HepG2 (cell line): ENCODE data around the gene TOX2. TPM values are rescaled to one million over a fixed set of nuclear protein-coding genes. Genes with fewer than 3 reads are reported as not detected.
A peak's percentile ranks its signal among the peaks of the same experiment; 100 is the strongest.

ENCODE experiments used
- ATAC-seq: fragments of 200-7000 bp; cut with Tn5 transposase; 3 replicates; pipeline ENCODE4 v1.9.1; 2020; ENCODE audit warnings: mild to moderate bottlenecking, moderate library complexity
- BruUV-seq: library from RNA; stranded (reverse); fragments of 400-500 nt; replicated peaks from 2 replicates; lab custom pipeline; 2021; lab: Mats Ljungman, UMichigan
- CTCF ChIA-PET: fragments of 300-600 bp; formaldehyde crosslinking; extraction: SDS; loops from one replicate; lab custom pipeline; 2021; ENCODE audit warnings: low total read pairs, inconsistent platforms, low intra/inter-chr PET ratio; lab: Yijun Ruan, JAX
- POLR2A ChIA-PET: fragments of 350-600 bp; sonication (Branson Sonifier 250); formaldehyde crosslinking; loops from one replicate; lab custom pipeline; 2020; ENCODE audit warnings: antibody characterized with exemption, inconsistent platforms; lab: Yijun Ruan, JAX
- DNase-seq: peaks from one replicate; pipeline ENCODE4 v3.0.0-alpha.2; 2015; ENCODE audit warnings: low spot score
- FAIRE-seq: peaks from 3 replicates; lab custom pipeline; 2011; peaks lifted over from hg19 to GRCh38; lab: Jason Lieb, UNC
- H2AFZ ChIP-seq: one replicate; pipeline ENCODE4 v1.6.1; 2011; ENCODE audit warnings: low read length, inconsistent platforms
- H3K27ac ChIP-seq: fragments of 300-600 bp; 3 replicates; pipeline ENCODE4 v1.8.0; 2011; ENCODE audit warnings: mixed run types, mild to moderate bottlenecking, mixed read lengths, low read length, inconsistent platforms; ENCODE audit not compliant: insufficient read depth; ENCODE audit errors: extremely low read length
- H3K27me3 ChIP-seq, 2 experiments: fragments of 200-600 bp in 1 of 2; 2 replicates in 1 of 2; 3 replicates in 1 of 2; pipeline versions ENCODE4 v1.6.0 to v1.8.0; 2011; ENCODE audit warnings: low read length in 2 of 2, mild to moderate bottlenecking in 2 of 2, moderate library complexity in 2 of 2, inconsistent platforms in 1 of 2; ENCODE audit not compliant: insufficient read depth in 2 of 2, control insufficient read depth in 1 of 2
- H3K36me3 ChIP-seq, 2 experiments: fragments of 200-600 bp in 1 of 2; replicated peaks in 1 of 2; 2 replicates in 1 of 2; 3 replicates in 1 of 2; pipeline versions ENCODE4 v1.5.1 to v1.8.0; 2011; ENCODE audit warnings: low read length in 2 of 2, inconsistent platforms in 1 of 2; ENCODE audit not compliant: insufficient read depth in 2 of 2, control insufficient read depth in 1 of 2
- H3K4me1 ChIP-seq: 2 replicates; pipeline ENCODE4 v1.5.1; 2012; ENCODE audit warnings: low read length, inconsistent platforms; ENCODE audit not compliant: insufficient read depth
- H3K4me2 ChIP-seq: 2 replicates; pipeline ENCODE4 v1.6.0; 2011; ENCODE audit warnings: low read depth, low read length, inconsistent platforms
- H3K4me3 ChIP-seq, 3 experiments: fragments of 200-600 bp in 1 of 3; sonication (generic), shearing (Covaris generic) in 1 of 3; replicated peaks in 1 of 3; 2 replicates each; pipeline ENCODE4 v1.5.1; 2011 to 2016; ENCODE audit warnings: low read length in 3 of 3, inconsistent platforms in 2 of 3, low read depth in 2 of 3, mild to moderate bottlenecking in 2 of 3, control low read depth in 1 of 3, mixed read lengths in 1 of 3; ENCODE audit not compliant: insufficient read depth in 1 of 3
- H3K79me2 ChIP-seq: one replicate; pipeline ENCODE4 v1.6.1; 2011; ENCODE audit warnings: low read length, inconsistent platforms; ENCODE audit not compliant: insufficient read depth
- H3K9ac ChIP-seq: 2 replicates; pipeline ENCODE4 v1.6.0; 2011; ENCODE audit warnings: mild to moderate bottlenecking, low read depth, low read length, inconsistent platforms; ENCODE audit not compliant: insufficient read depth
- H3K9me3 ChIP-seq: 2 replicates; pipeline ENCODE4 v1.5.1; 2012; ENCODE audit warnings: mild to moderate bottlenecking, low read length
- H4K20me1 ChIP-seq: 2 replicates; pipeline ENCODE4 v1.6.0; 2011; ENCODE audit warnings: inconsistent platforms, mild to moderate bottlenecking, low read length, moderate library complexity; ENCODE audit not compliant: insufficient read depth
- AKAP8 ChIP-seq: sonication (generic); formaldehyde crosslinking; IDR thresholded peaks from 2 replicates; pipeline ENCODE4 v1.5.1; 2020; ENCODE audit warnings: mild to moderate bottlenecking, missing genetic modification reagents
- ATF5 ChIP-seq: sonication (generic); formaldehyde crosslinking; IDR thresholded peaks from 2 replicates; pipeline ENCODE4 v1.4.0; 2020; ENCODE audit warnings: mild to moderate bottlenecking, low read depth, missing genetic modification reagents
- KDM5A ChIP-seq: fragments of 200-600 bp; sonication (generic); IDR thresholded peaks from 2 replicates; pipeline ENCODE4 v1.7.0; 2018; ENCODE audit warnings: antibody characterized with exemption, mild to moderate bottlenecking, low read length, borderline replicate concordance
- KLF9 ChIP-seq: IDR thresholded peaks from 2 replicates; pipeline ENCODE4 v1.6.1; 2016; ENCODE audit warnings: low read depth
- NFAT5 ChIP-seq: sonication (generic); formaldehyde crosslinking; IDR thresholded peaks from 2 replicates; pipeline ENCODE4 v1.4.0; 2020; ENCODE audit warnings: missing genetic modification reagents
- PAXIP1 ChIP-seq: sonication (generic); formaldehyde crosslinking; conservative IDR thresholded peaks from 2 replicates; pipeline ENCODE4 v1.4.0; 2020; ENCODE audit warnings: mild to moderate bottlenecking, missing genetic modification reagents, moderate library complexity
- RXRA ChIP-seq: sonication (generic); formaldehyde crosslinking; IDR thresholded peaks from 2 replicates; pipeline ENCODE4 v1.5.1; 2020; ENCODE audit warnings: missing genetic modification reagents
- ZGPAT ChIP-seq: IDR thresholded peaks from 2 replicates; pipeline ENCODE4 v1.6.1; 2016; ENCODE audit warnings: mild to moderate bottlenecking
- ZNF230 ChIP-seq: sonication (generic); formaldehyde crosslinking; IDR thresholded peaks from 2 replicates; pipeline ENCODE4 v1.4.0; 2020; ENCODE audit warnings: mild to moderate bottlenecking, missing genetic modification reagents
- ZNF275 ChIP-seq: sonication (generic); formaldehyde crosslinking; IDR thresholded peaks from 2 replicates; pipeline ENCODE4 v1.8.0; 2022; ENCODE audit warnings: missing genetic modification reagents, mild to moderate bottlenecking, inconsistent platforms, borderline replicate concordance
- ZNF580 ChIP-seq: IDR thresholded peaks from 2 replicates; pipeline ENCODE4 v1.6.1; 2016; ENCODE audit warnings: low read depth, borderline replicate concordance
- ZNF703 ChIP-seq: sonication (generic); formaldehyde crosslinking; IDR thresholded peaks from 2 replicates; pipeline ENCODE4 v1.5.1; 2020; ENCODE audit warnings: missing genetic modification reagents, mild to moderate bottlenecking, moderate library complexity, borderline replicate concordance
- WGBS: methylation state at CpG from one replicate; pipeline ENCODE4 v1.1.6; 2017; ENCODE audit warnings: low lambda C conversion rate; 5-methylcytosine and 5-hydroxymethylcytosine counted together
- in situ Hi-C: cut with HindIII; loops from 2 replicates; pipeline ENCODE4 v1.10.0; 2017; ENCODE audit warnings: low pct_unique_long_range_greater_than_20kb; ENCODE audit not compliant: extremely low pct_ligation_motif_present
- intact Hi-C: fragments of 100-400 bp; cut with micrococcal nuclease; formaldehyde crosslinking; loops from one replicate; pipeline ENCODE4 v1.10.0; 2022; ENCODE audit not compliant: unreplicated experiment
- polyA plus RNA-seq, 8 experiments: library from polyadenylated mRNA; depleted of rRNA in 3 of 8; stranded (reverse) in 7 of 8; unstranded in 1 of 8; fragments of >200 nt; fragmentation: Illumina TruSeq in 4 of 8; extraction: Trizol in 4 of 8; gene quantifications; 2 replicates each; pipeline versions ENCODE4 v1.2.1 to v1.2.3, GENCODE V29; 2011 to 2016; ENCODE audit warnings: low read depth in 4 of 8, missing spikeins in 1 of 8, mixed read lengths in 1 of 8; ENCODE audit not compliant: insufficient read depth in 1 of 8
- total RNA-seq, 5 experiments: library from RNA; depleted of rRNA; stranded (reverse); fragments of >200 nt; fragmentation: Illumina TruSeq; extraction: Trizol; gene quantifications; 2 replicates each; pipeline ENCODE4 v1.2.3, GENCODE V29; 2016; ENCODE audit warnings: low read depth in 1 of 5

Gene TOX2
- total and polyA plus RNA-seq, 2 of the 13 experiments (the other 11 are each of a cell fraction or from before 2014, with no cell fraction given) = not detected

GRCh38 chr20:43982016-43982415 is 67.4 kb downstream of the TOX2 start:
- CTCF ChIA-PET = no interaction called here
- intact Hi-C loops = no loop called here

More at GRCh38 chr20:43982016-43982415, 67.4 kb downstream of the TOX2 start:
- no peak overlapping the region for H3K4me2 ChIP-seq
- no peaks in the 10 kb centered on the region for H3K4me1 ChIP-seq
- FAIRE-seq (no peak), DNase-seq (no peak), ATAC-seq (peak; percentile 35; the same call in 2 of the 3 replicates)
- H3K27ac ChIP-seq = no peak overlapping the region
- WGBS = 3% methylated on average over 2 of the region's 2 CpGs
- no peaks in the 10 kb centered on the region for H3K36me3 ChIP-seq
- H2AFZ ChIP-seq = no peak overlapping the region
- H4K20me1 ChIP-seq = no peaks in the 10 kb centered on the region; the same call in 1 of the 2 replicates
- H3K79me2 ChIP-seq = no peaks in the 10 kb centered on the region
- no TSS peak for BruUV-seq
- POLR2A ChIA-PET = no interaction called here
- H3K9ac ChIP-seq = no peak overlapping the region
- in situ Hi-C loops = no loop called here
- H3K9me3 ChIP-seq = no peaks in the 10 kb centered on the region
- H3K27me3 ChIP-seq = peaks cover 2 to 3% of the 10 kb centered on the region in 2 experiments; a peak in 2 of 5 replicates
- no peak overlapping the region for H3K4me3 ChIP-seq
- TF ChIP-seq ATF5 (no peak), ZNF580 (no peak), ZGPAT (no peak), ZNF230 (CRISPR knock-in tag) (no peak), NFAT5 (CRISPR knock-in tag) (no peak), AKAP8 (CRISPR knock-in tag) (no peak), ZNF703 (CRISPR knock-in tag) (no peak), RXRA (CRISPR knock-in tag) (no peak), ZNF275 (CRISPR knock-in tag) (no peak), PAXIP1 (CRISPR knock-in tag) (no peak), KLF9 (CRISPR knock-in tag) (no peak), KDM5A (no peak)
- TF ChIP-seq, all 625 proteins: peak for 0
